Stimulated activated CD8-positive, alpha-beta memory T cell treated with anti-CD3 and anti-CD28 coated beads, Interleukin-15, amount 100 ng/mL, for 1 hour (primary cell): ENCODE measurements around the gene FRMD1.

Source experiments
- DNase-seq: peaks from one replicate; pipeline ENCODE4 v3.0.0-alpha.2; 2020; ENCODE audit warnings: low read depth

FRMD1 gene

GRCh38 chr6:168027521-168027920, 51.5 kb downstream of the FRMD1 start:
- DNase-seq: no peak

DNA sequence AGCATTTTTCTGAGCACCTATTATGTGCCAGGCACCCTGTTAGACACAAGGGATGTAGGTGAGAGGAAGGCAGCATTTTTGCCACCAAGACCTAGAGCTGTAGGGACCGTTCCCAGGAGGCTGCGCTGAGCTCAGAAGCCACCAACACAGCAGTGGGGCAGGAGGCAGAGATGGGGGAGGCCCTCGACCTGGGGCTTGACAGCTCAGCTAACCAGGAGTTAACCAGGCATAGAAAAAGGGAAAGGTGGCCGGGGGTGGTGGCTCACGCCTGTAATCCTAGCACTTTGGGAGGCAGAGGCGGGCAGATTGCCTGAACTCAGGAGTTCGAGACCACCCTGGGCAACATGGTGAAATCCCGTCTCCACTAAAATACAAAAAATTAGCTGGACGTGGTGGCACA, 52.1 kb downstream of the FRMD1 start:
- DNase-seq: no peak

DNA sequence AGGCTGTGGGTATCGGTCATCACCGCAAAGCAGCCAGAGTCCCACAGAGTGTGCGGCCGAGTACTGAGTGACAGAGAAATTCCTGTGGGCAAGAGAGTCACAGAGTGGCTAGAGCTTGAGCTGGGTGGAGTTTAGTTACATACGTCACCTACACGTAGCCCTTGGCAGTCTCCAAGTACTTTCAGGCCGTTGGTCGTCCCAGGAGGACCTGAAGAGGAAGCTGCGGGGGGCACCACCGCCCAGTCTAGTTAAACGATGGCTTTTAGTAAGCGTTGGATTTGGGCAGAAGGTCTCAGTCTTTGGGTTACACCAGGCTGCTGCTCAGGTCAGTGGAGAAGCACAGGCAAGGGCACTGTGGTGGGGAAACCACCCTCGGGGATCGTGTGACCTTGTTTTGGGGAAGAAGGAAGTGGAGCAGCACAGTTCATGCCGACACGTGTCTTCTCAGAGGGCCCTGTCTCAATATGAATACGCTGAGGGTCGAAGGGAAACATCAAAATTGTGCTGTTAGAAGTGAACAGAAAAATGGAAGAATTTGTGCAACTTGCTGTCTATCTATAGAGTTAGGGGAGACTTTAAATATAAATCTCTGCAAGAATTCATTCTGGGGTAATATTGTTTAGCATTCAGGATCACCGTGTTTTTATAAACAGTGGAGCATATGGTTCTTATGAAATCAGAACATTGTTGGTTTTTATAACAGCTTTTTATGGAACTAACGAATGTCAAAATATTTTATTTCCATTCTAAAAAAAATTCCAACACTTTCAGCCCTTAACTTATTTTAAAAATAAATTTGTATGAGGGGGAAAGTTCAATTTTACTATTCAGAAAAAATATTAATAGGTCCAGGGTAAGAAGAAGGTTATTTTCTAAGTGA, 52.9 kb downstream of the FRMD1 start:
- DNase-seq: no peak

DNA sequence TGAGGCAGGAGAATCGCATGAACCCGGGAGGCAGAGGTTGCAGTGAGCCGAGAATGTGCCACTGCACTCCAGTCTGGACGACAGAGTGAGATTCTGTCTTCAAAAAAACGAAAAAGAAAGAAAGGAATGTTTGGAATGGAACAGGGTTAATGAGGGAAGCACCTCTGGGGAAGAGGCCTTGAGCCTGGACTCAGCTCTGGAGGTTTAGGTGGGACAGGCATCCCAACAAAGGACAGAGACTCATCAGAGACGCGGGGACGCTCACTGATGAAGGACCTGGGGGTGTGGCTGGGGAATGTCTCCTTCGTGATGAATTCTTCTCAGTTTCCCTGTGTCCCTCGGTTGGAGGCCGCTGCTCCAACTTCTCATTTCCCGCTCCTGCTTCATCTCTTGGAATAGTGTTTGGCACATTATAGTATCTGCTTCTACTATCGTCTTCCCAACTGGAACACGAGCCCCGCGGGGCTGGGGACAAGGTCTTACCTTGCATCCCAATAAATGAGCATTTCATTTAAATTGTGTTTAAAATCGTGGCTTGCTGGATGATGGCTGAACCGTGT, 54.0 kb downstream of the FRMD1 start:
- no peak for DNase-seq

GRCh38 chr6:168022488-168023321, 56.3 kb downstream of the FRMD1 start:
- DNase-seq: no peak

DNA sequence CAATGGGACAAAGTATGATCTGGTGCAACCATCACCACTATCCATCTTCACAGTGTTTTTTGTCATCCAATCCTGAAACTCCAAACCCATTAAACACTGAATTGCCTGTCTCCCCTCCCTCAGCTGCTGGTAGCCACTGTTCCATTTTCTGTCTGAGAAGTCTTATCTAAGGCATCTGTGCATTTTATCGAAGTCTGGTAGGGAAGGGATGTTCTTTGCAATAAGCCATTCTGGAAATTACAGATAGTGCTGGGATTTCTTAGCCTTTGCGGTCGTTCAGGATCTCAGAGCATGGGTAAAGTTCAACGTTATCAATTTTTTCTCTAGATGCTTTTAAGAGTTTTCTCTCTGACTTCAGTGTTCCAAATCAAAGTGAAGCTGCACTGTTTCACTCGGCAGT, 57.4 kb downstream of the FRMD1 start:
- DNase-seq: no peak

DNA sequence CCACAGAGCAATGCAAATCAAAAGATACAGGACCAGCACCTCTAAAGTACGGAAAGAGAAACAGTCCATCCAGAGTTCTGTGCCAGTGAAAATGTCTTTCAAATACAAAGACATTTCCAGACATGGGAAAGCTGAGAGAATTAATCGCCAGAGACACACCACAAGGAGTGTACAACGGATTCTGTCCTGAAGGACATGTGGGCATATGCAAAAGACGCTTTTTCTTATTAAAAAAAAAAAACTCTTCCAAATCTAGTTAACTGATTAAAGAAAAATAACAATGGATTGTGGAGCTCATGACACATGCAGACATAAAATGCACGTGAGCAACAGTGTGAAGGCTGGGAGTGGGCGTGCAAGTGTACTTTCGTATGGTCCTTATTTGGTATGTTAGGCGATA, 58.8 kb downstream of the FRMD1 start:
- no peak for DNase-seq

GRCh38 chr6:168018664-168019063, 60.3 kb downstream of the FRMD1 start:
- no peak for DNase-seq

DNA sequence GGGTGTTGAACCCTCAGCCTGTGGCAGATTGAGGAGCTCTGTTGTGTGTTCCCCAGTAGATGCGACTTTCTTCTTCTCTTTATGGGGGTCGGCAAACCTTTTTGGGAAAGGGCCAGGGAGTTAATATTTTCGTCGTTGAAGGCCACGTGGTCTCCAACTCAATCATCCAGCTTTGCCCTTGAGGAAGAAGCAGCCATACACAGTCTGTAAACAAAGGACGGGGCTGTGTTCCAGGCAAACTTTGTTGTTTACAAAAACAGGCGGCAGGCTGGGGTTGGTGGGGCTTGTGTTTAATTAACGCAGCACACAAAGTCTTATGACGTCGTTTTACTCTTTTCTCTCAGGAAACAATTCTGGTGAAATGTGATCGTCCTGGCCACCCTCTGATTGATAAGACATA, 61.4 kb downstream of the FRMD1 start:
- DNase-seq: no peak

- no peak for DNase-seq
Measured at GRCh38 chr6:168016721-168017525, 62.1 kb downstream of the FRMD1 start.

- DNase-seq: no peak
Measured at GRCh38 chr6:168016176-168016620, 62.8 kb downstream of the FRMD1 start.

- DNase-seq: no peak
Measured at GRCh38 chr6:168015482-168016175, 63.4 kb downstream of the FRMD1 start.

GRCh38 chr6:168015009-168015408, 64.0 kb downstream of the FRMD1 start:
- no peak for DNase-seq

- no peak for DNase-seq
Measured at GRCh38 chr6:168014428-168014827, 64.6 kb downstream of the FRMD1 start.

- no peak for DNase-seq
Measured at GRCh38 chr6:168013250-168013915, 65.6 kb downstream of the FRMD1 start.

- DNase-seq: no peak
Measured at GRCh38 chr6:168012431-168013249, 66.4 kb downstream of the FRMD1 start.

GRCh38 chr6:168011291-168011690, 67.7 kb downstream of the FRMD1 start:
- no peak for DNase-seq

- DNase-seq: no peak
Measured at GRCh38 chr6:168009331-168009730, 69.7 kb downstream of the FRMD1 start.

- no peak for DNase-seq
Measured at GRCh38 chr6:168007592-168008338, 71.2 kb downstream of the FRMD1 start.
